Central memory CD4-positive, alpha-beta T cell (primary cell): Measurements from ENCODE around the gene IFNL4.
"Not testable (repeated sequence)": the region's sequence is repeated elsewhere in the genome, so short reads cannot be mapped to it uniquely, and the experiment has no call there.

Experiments
- DNase-seq: peaks from one replicate; pipeline ENCODE4 v3.0.0; 2022

IFNL4 gene

GRCh38 chr19:39254531-39255345, 6.1 kb upstream of the IFNL4 start:
- no peak for DNase-seq

GRCh38 chr19:39253374-39254149, 4.9 kb upstream of the IFNL4 start:
- no peak for DNase-seq

GRCh38 chr19:39252458-39252857, 3.8 kb upstream of the IFNL4 start:
- DNase-seq, result no peak

- DNase-seq, result no peak
Observed at GRCh38 chr19:39251846-39252245, 3.2 kb upstream of the IFNL4 start.

- DNase-seq, result no peak
Observed at GRCh38 chr19:39251081-39251480, 2.4 kb upstream of the IFNL4 start.

GRCh38 chr19:39247701-39248664, 673 bp downstream of the IFNL4 start:
- DNase-seq, result no peak

GRCh38 chr19:39246951-39247669, 1.5 kb downstream of the IFNL4 start:
- peak; percentile 18 for DNase-seq

- DNase-seq, result not testable (repeated sequence)
Observed at GRCh38 chr19:39245166-39245565, 3.5 kb downstream of the IFNL4 start.

GRCh38 chr19:39244410-39245100, 4.1 kb downstream of the IFNL4 start, which contains the start of gene IFNL3:
Gene IFNL3, minus strand, starts transcription at chr19:39245006. Its CDS starts 39 bp downstream, at chr19:39244967.
- not testable (repeated sequence) for DNase-seq

- DNase-seq, result not testable (repeated sequence)
Observed at GRCh38 chr19:39243741-39244140, 4.9 kb downstream of the IFNL4 start.

GRCh38 chr19:39240421-39240820, 8.2 kb downstream of the IFNL4 start:
- DNase-seq, result no peak

- no peak for DNase-seq
Observed at GRCh38 chr19:39238944-39239343, 9.7 kb downstream of the IFNL4 start.

GRCh38 chr19:39238209-39238608, 10.4 kb downstream of the IFNL4 start:
- no peak for DNase-seq

- DNase-seq, result peak; percentile 9
Observed at GRCh38 chr19:39237200-39238184, 11.2 kb downstream of the IFNL4 start.

- no peak for DNase-seq
Observed at GRCh38 chr19:39236527-39236926, 12.1 kb downstream of the IFNL4 start.

GRCh38 chr19:39232708-39233107, 15.9 kb downstream of the IFNL4 start:
- no peak for DNase-seq

GRCh38 chr19:39230096-39230764, 18.4 kb downstream of the IFNL4 start:
- no peak for DNase-seq

- no peak for DNase-seq
Observed at GRCh38 chr19:39224910-39225309, 23.7 kb downstream of the IFNL4 start.

GRCh38 chr19:39223703-39224279, 24.9 kb downstream of the IFNL4 start:
- no peak for DNase-seq
